ENCODE results near the gene HELZ. TPM values are rescaled to one million over a fixed set of nuclear protein-coding genes. Genes with fewer than 3 reads are reported as not detected.

The HELZ gene
- total and polyA plus RNA-seq, 2 donors (not counting 1 experiment from before 2014, with no cell fraction given), result 10.4 to 97.8 TPM

DNA sequence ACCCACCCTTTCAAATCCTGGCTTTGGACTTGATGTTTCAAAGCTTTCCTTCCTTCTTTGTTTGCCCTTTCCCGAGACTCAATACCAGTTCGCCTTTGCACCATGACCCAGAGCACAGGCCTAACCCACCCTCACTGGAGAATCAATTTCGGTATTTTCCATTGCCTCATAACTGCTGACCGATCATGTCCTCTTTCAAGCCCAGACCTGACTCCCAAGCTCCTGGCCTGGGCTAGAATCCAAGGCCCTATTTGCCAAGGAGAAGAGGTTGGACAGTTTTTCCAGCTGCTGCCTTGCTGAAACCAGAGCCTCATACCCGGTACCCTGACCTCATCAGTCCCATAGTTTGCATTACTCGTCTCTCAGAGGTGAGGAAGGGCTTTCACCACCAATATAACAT lies 35.3 kb upstream of the HELZ start:
- no peak for DNase-seq
- Mint-ChIP-seq H3K4me3 (no peak overlapping the region), H3K4me1 (no peaks in the 10 kb centered on the region), H3K9me3 (ENCODE audit: insufficient read depth) (no peaks in the 10 kb centered on the region), H3K27ac (no peak overlapping the region), H3K27me3 (no peaks in the 10 kb centered on the region)
- ChIA-PET POLR2A (no interaction called here), CTCF (no interaction called here)
- no peaks in the 10 kb centered on the region for H3K36me3 ChIP-seq (replicated peaks in 1 of 2; ENCODE audit: control extremely low read depth in 1 of 2, control insufficient read depth in 1 of 2, extremely low read depth in 1 of 2, insufficient read depth in 2 of 2, low read length in 1 of 2)
- WGBS (ENCODE audit: insufficient coverage), result 96% methylated on average over 6 of the region's 6 CpGs
- no peak overlapping the region for H3K4me2 ChIP-seq (replicated peaks; ENCODE audit: low read depth, low read length, poor library complexity, severe bottlenecking)
- no peak overlapping the region for H2AFZ ChIP-seq (ENCODE audit: insufficient read depth, low read depth, low read length, poor library complexity, severe bottlenecking)
- H3K4me3 ChIP-seq (ENCODE audit: control extremely low read depth in 1 of 5, extremely low read depth in 1 of 5, insufficient read depth in 1 of 5, low read depth in 2 of 5, low read length in 4 of 5), result no peak overlapping the region
- H4K20me1 ChIP-seq (ENCODE audit: control insufficient read depth, insufficient read depth, low read length, poor library complexity, severe bottlenecking), result no peaks in the 10 kb centered on the region
- no peak overlapping the region for H3K27ac ChIP-seq (ENCODE audit: low read length in 2 of 2)
- H3K9ac ChIP-seq (ENCODE audit: low read length), result no peak overlapping the region
- ATAC-seq (ENCODE audit: low read depth), result no peak
- H3K27me3 ChIP-seq (replicated peaks in 1 of 4; ENCODE audit: control extremely low read depth in 1 of 4, control insufficient read depth in 3 of 4, insufficient read depth in 4 of 4, low read length in 3 of 4), result no peaks in the 10 kb centered on the region
- TF ChIP-seq, protein P1, sequence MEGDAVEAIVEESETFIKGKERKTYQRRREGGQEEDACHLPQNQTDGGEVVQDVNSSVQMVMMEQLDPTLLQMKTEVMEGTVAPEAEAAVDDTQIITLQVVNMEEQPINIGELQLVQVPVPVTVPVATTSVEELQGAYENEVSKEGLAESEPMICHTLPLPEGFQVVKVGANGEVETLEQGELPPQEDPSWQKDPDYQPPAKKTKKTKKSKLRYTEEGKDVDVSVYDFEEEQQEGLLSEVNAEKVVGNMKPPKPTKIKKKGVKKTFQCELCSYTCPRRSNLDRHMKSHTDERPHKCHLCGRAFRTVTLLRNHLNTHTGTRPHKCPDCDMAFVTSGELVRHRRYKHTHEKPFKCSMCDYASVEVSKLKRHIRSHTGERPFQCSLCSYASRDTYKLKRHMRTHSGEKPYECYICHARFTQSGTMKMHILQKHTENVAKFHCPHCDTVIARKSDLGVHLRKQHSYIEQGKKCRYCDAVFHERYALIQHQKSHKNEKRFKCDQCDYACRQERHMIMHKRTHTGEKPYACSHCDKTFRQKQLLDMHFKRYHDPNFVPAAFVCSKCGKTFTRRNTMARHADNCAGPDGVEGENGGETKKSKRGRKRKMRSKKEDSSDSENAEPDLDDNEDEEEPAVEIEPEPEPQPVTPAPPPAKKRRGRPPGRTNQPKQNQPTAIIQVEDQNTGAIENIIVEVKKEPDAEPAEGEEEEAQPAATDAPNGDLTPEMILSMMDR (IDR thresholded peaks at IDR 0.05), result no peak
- no peak for TF ChIP-seq EZH2 (IDR thresholded peaks at IDR 0.05; ENCODE audit: borderline replicate concordance, insufficient read depth, low read depth, low read length, poor library complexity, severe bottlenecking)
- H3K79me2 ChIP-seq (ENCODE audit: control insufficient read depth, insufficient read depth, low read length), result no peaks in the 10 kb centered on the region
- no peaks in the 10 kb centered on the region for H3K4me1 ChIP-seq (ENCODE audit: control insufficient read depth in 2 of 2, insufficient read depth in 2 of 2, low read length in 2 of 2)
- intact Hi-C loops (cut with micrococcal nuclease), result no loop called here
- no peaks in the 10 kb centered on the region for H3K9me3 ChIP-seq (ENCODE audit: control extremely low read depth in 1 of 3, control insufficient read depth in 2 of 3, insufficient read depth in 1 of 3, low read length in 2 of 3)

DNA sequence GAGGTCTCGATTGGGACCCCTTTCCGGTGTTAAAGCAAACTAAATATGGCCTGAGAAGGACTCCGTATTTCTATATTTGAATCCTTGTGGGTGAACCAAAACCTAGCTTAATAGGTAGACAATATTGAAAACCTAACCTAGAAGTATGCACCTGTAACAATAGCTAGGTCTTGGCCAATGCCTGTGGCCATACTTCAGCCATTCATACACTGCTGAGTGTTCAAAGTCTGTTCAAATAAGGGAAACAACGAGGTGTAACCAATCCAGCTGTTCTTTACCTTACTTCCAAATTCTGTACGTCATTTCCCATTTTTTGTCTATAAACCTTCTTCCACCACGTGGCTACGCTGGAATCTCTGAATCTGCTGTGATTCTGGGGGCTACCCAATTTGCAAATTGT lies 34.1 kb upstream of the HELZ start:
- H3K27me3 Mint-ChIP-seq, result no peaks in the 10 kb centered on the region
- intact Hi-C loops (cut with micrococcal nuclease), result no loop called here
- no peak overlapping the region for H3K4me3 Mint-ChIP-seq
- no peak overlapping the region for H3K27ac ChIP-seq (ENCODE audit: low read length in 2 of 2)
- H3K9me3 Mint-ChIP-seq (ENCODE audit: insufficient read depth), result no peaks in the 10 kb centered on the region
- no peaks in the 10 kb centered on the region for H3K4me1 Mint-ChIP-seq
- H3K27ac Mint-ChIP-seq, result no peak overlapping the region
- H3K27me3 ChIP-seq (replicated peaks in 1 of 4; ENCODE audit: control extremely low read depth in 1 of 4, control insufficient read depth in 3 of 4, insufficient read depth in 4 of 4, low read length in 3 of 4), result no peaks in the 10 kb centered on the region
- TF ChIP-seq, protein P1 (IDR thresholded peaks at IDR 0.05), result no peak
- no peak for TF ChIP-seq EZH2 (IDR thresholded peaks at IDR 0.05; ENCODE audit: borderline replicate concordance, insufficient read depth, low read depth, low read length, poor library complexity, severe bottlenecking)
- no peak overlapping the region for H3K4me3 ChIP-seq (ENCODE audit: control extremely low read depth in 1 of 5, extremely low read depth in 1 of 5, insufficient read depth in 1 of 5, low read depth in 2 of 5, low read length in 4 of 5)
- H3K4me2 ChIP-seq (replicated peaks; ENCODE audit: low read depth, low read length, poor library complexity, severe bottlenecking), result no peak overlapping the region
- no peaks in the 10 kb centered on the region for H3K36me3 ChIP-seq (replicated peaks in 1 of 2; ENCODE audit: control extremely low read depth in 1 of 2, control insufficient read depth in 1 of 2, extremely low read depth in 1 of 2, insufficient read depth in 2 of 2, low read length in 1 of 2)
- no peaks in the 10 kb centered on the region for H3K9me3 ChIP-seq (ENCODE audit: control extremely low read depth in 1 of 3, control insufficient read depth in 2 of 3, insufficient read depth in 1 of 3, low read length in 2 of 3)
- ChIA-PET CTCF (no interaction called here), POLR2A (no interaction called here)
- DNase-seq (no peak), ATAC-seq (ENCODE audit: low read depth) (no peak)
- H2AFZ ChIP-seq (ENCODE audit: insufficient read depth, low read depth, low read length, poor library complexity, severe bottlenecking), result no peak overlapping the region
- H4K20me1 ChIP-seq (ENCODE audit: control insufficient read depth, insufficient read depth, low read length, poor library complexity, severe bottlenecking), result no peaks in the 10 kb centered on the region
- 90% methylated on average over 7 of the region's 7 CpGs for WGBS (ENCODE audit: insufficient coverage)
- H3K79me2 ChIP-seq (ENCODE audit: control insufficient read depth, insufficient read depth, low read length), result no peaks in the 10 kb centered on the region
- H3K9ac ChIP-seq (ENCODE audit: low read length), result no peak overlapping the region
- H3K4me1 ChIP-seq (ENCODE audit: control insufficient read depth in 2 of 2, insufficient read depth in 2 of 2, low read length in 2 of 2), result no peaks in the 10 kb centered on the region

All from B cell (primary cell).